Measurements from ENCODE around the gene DPEP3.
"Not testable (repeated sequence)": the region's sequence is repeated elsewhere in the genome, so short reads cannot be mapped to it uniquely, and the experiment has no call there.

DPEP3 gene

GRCh38 chr16:67943619-67944504 lies 36.4 kb downstream of the DPEP3 start, which contains the start of gene LCAT:
Gene LCAT, minus strand, starts transcription at chr16:67944120. Its CDS starts 19 bp downstream, at chr16:67944101.
- DNase-seq = peak in 13 of 14 donors; percentile 25 to 88 (median 75)

GRCh38 chr16:67943256-67943618 lies 37.1 kb downstream of the DPEP3 start:
- no peak for DNase-seq

GRCh38 chr16:67942510-67943255 lies 37.6 kb downstream of the DPEP3 start:
- no peak for DNase-seq

- DNase-seq = peak in 5 of 14 donors; percentile 16 to 33 (median 23)
These were observed 38.1 kb downstream of the DPEP3 start for GRCh38 chr16:67942200-67942509.

GRCh38 chr16:67941469-67942199 lies 38.7 kb downstream of the DPEP3 start:
- DNase-seq = no peak

- no peak for DNase-seq
These were observed 39.7 kb downstream of the DPEP3 start for GRCh38 chr16:67940446-67941089.

- DNase-seq = no peak
These were observed 40.5 kb downstream of the DPEP3 start for GRCh38 chr16:67939507-67940445.

GRCh38 chr16:67937713-67938112 lies 42.6 kb downstream of the DPEP3 start:
- DNase-seq = not testable (repeated sequence)

- peak in 1 of 14 donors; percentile 35 for DNase-seq
These were observed 43.3 kb downstream of the DPEP3 start for GRCh38 chr16:67936880-67937605.

GRCh38 chr16:67936124-67936879 lies 44.0 kb downstream of the DPEP3 start, which contains the start of gene PSMB10:
Gene PSMB10, minus strand, starts transcription at chr16:67936850. Its CDS starts 101 bp downstream, at chr16:67936749.
- DNase-seq = peak in 10 of 14 donors; percentile 37 to 72 (median 56)

GRCh38 chr16:67935402-67936123 lies 44.7 kb downstream of the DPEP3 start:
- peak; percentile 51 to 96 (median 88) for DNase-seq

GRCh38 chr16:67935101-67935401 lies 45.2 kb downstream of the DPEP3 start:
- peak in 1 of 14 donors; percentile 24 for DNase-seq

- DNase-seq = peak in 1 of 14 donors; percentile 36
These were observed 45.8 kb downstream of the DPEP3 start for GRCh38 chr16:67934306-67935100.

GRCh38 chr16:67933805-67934204 lies 46.5 kb downstream of the DPEP3 start:
- DNase-seq = no peak

- DNase-seq = no peak
These were observed 47.8 kb downstream of the DPEP3 start for GRCh38 chr16:67932462-67932840.

GRCh38 chr16:67931712-67932461 lies 48.4 kb downstream of the DPEP3 start, which contains the start of gene CTRL:
Gene CTRL, minus strand, starts transcription at chr16:67931862. Its CDS starts 10 bp downstream, at chr16:67931852.
- no peak for DNase-seq

GRCh38 chr16:67930678-67931211 lies 49.6 kb downstream of the DPEP3 start:
- no peak for DNase-seq
